GM19193 (cell line): ENCODE results near the gene PIGV.

ENCODE experiments used
- POLR2A ChIP-seq: IDR thresholded peaks from 4 replicates; pipeline ENCODE4 v1.6.1; 2011; ENCODE audit not compliant: insufficient read depth, insufficient read length; ENCODE audit errors: extremely low read depth

The PIGV gene

GRCh38 chr1:26787706-26788514 is at the start of gene PIGV:
TSS of gene PIGV (plus strand) at chr1:26787950. CDS start at chr1:26790816, 2,866 bp downstream.
- peak; percentile 82 for TF ChIP-seq POLR2A

GRCh38 chr1:26739329-26739914 is 48.3 kb upstream of the PIGV start:
- TF ChIP-seq POLR2A: no peak

GRCh38 chr1:26740023-26740634 is 47.6 kb upstream of the PIGV start:
- no peak for TF ChIP-seq POLR2A

DNA sequence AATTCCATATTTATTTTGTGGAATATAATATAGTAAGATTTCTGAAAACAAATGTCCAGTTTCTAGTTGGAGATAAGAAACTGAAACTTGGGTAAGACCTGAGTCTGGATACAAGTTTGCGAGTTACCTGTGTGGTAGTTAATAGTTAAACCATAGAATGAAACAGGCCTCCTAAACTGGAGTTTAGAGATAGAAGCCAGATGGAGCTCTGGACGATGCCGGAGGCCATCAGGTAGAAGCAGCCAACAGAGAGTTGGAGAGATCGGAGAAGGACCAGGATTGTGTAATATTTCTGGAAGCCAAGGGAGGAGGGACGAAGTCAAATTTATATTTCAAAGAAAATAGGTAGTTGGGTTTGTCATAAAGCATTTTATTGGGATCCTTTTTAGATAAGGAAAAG is 46.8 kb upstream of the PIGV start:
- no peak for TF ChIP-seq POLR2A

GRCh38 chr1:26743426-26744059 is 44.2 kb upstream of the PIGV start:
- TF ChIP-seq POLR2A: no peak

DNA sequence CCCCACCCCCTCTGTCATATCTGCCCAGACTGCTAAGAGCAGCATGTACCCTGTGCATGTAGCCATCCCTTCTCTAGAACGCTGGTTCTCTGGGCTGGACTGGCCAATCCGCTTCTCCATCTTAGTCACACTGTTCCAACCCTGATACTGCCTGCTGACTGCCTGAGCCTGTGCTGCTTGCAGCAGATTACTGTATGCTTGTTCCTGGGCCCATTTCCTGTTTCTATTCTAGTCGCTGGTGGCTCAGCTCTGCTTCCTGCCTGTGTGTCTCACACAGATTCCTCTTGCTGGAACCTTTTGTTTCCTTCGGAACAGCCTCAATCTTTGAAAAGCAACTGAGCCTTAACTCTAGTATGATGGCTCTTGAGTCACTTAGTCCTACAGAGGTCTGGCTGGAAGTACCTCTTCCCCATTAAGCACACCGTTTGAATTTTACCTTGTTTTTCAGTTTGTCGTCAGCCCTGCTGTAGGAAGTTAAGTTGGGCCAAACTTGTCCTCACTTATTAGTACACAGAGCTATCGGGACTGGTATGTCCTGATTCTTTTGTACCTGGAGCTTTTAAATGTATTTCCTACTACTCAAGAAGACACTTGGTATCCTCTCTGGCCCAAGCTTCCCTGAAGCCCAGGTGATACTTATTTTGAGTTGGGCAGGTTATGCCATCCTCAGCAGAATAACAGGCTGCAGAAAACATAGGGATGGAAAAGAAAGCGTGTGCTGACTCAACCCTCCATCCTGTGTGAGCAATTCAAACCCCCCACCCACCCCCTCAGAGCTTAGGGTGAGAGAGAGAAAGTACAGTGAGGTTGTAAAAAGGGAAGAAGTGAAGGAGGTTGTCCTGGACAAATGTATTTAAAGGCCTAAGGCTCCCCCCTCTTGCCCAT is 43.4 kb upstream of the PIGV start:
- peak; percentile 55 for TF ChIP-seq POLR2A

GRCh38 chr1:26745191-26745590 is 42.6 kb upstream of the PIGV start:
- no peak for TF ChIP-seq POLR2A

- TF ChIP-seq POLR2A: no peak
These were observed 40.7 kb upstream of the PIGV start for GRCh38 chr1:26747048-26747447.

GRCh38 chr1:26748351-26748750 is 39.4 kb upstream of the PIGV start:
- no peak for TF ChIP-seq POLR2A

GRCh38 chr1:26749458-26749857 is 38.3 kb upstream of the PIGV start:
- TF ChIP-seq POLR2A: no peak

DNA sequence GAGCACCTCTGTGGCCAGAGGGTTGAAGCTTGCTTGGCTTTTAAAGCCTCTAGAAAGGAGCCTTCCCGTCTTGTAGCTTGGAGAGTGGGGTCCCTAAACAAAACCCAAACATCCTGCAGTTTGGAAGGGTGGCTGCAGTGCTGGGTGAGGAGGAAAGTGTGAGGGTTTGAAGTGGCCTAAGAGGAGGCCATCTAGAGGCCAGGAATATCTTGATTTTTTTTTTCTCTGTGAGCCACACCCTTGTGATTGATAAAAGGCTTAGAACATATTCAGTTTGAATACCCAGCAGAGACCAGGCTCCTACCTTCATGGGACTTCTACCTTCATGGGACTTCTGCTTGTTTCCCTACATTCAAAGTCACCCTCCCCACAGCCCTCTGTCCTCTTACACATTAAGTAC is 37.3 kb upstream of the PIGV start:
- TF ChIP-seq POLR2A: no peak

- no peak for TF ChIP-seq POLR2A
These were observed 35.2 kb upstream of the PIGV start for GRCh38 chr1:26752519-26752918.

- TF ChIP-seq POLR2A: no peak
These were observed 33.5 kb upstream of the PIGV start for GRCh38 chr1:26754086-26754874.

- TF ChIP-seq POLR2A: no peak
These were observed 29.4 kb upstream of the PIGV start for GRCh38 chr1:26758358-26758757.
